AG04449 (cell line): ENCODE results near the gene PPL.
A peak's percentile ranks its signal among the peaks of the same experiment; 100 is the strongest.
"Not testable (repeated sequence)": the region's sequence is repeated elsewhere in the genome, so short reads cannot be mapped to it uniquely, and the experiment has no call there.

ENCODE experiments used
- CTCF ChIA-PET: fragments of 350-600 bp; formaldehyde crosslinking; extraction: SDS; loops from one replicate; lab custom pipeline; 2021; ENCODE audit warnings: antibody characterized with exemption; lab: Yijun Ruan, JAX
- POLR2A ChIA-PET: fragments of 400-600, 350-600 bp; formaldehyde crosslinking; extraction: SDS; loops from one replicate; lab custom pipeline; 2020; ENCODE audit warnings: antibody characterized with exemption, inconsistent platforms; lab: Yijun Ruan, JAX
- DNase-seq: peaks from one replicate; pipeline ENCODE4 v3.0.0-alpha.2; 2010; ENCODE audit warnings: low read depth, low spot score
- H3K4me3 ChIP-seq: 2 replicates; pipeline ENCODE4 v1.5.1; 2011; ENCODE audit warnings: low read depth, mild to moderate bottlenecking, control low read depth, low read length
- CTCF ChIP-seq: IDR thresholded peaks from one replicate; pipeline ENCODE4 v1.5.1; 2011; ENCODE audit warnings: mild to moderate bottlenecking, moderate library complexity, low read length, control low read depth, inconsistent platforms; ENCODE audit not compliant: insufficient read depth; ENCODE audit errors: missing control alignments

Gene PPL

GRCh38 chr16:4958510-4959438 is 21.8 kb upstream of the PPL start:
- no peak for TF ChIP-seq CTCF
- H3K4me3 ChIP-seq = peak overlapping the region; percentile 47
- ChIA-PET CTCF (interaction anchor here (0.7 to 3.3 kb wide), 5 partner anchors 9 to 452 kb away, joined by 3 to 16 read pairs (median 3); partner anchors contain the start of genes DNAAF8, GLYR1 and UBN1), POLR2A (no interaction called here)
- no peak for DNase-seq

GRCh38 chr16:4957720-4958509 is 21.0 kb upstream of the PPL start, which contains the start of gene SEC14L5:
Gene SEC14L5 (plus strand): TSS chr16:4958330. CDS start chr16:4959324, 994 bp downstream.
- DNase-seq = peak; percentile 84
- ChIA-PET POLR2A (no interaction called here), CTCF (interaction anchor here (0.7 to 3.6 kb wide), 6 partner anchors 10 to 451 kb away, joined by 3 to 16 read pairs (median 4); partner anchors contain the start of genes DNAAF8, GLYR1, ROGDI and UBN1)
- H3K4me3 ChIP-seq = peak within 1 kb of the TSS; percentile 59
- no peak for TF ChIP-seq CTCF

- H3K4me3 ChIP-seq = peak overlapping the region; percentile 59
- DNase-seq = no peak
- CTCF ChIA-PET = interaction anchor here (1.1 to 3.9 kb wide), 12 partner anchors 13 to 450 kb away, joined by 4 to 26 read pairs (median 7); partner anchors contain the start of genes GLYR1, NUDT16L1, ROGDI and UBN1
- POLR2A ChIA-PET = no interaction called here
- TF ChIP-seq CTCF = no peak
Observed at GRCh38 chr16:4957420-4957719, 20.4 kb upstream of the PPL start.

- POLR2A ChIA-PET = no interaction called here
- no peak for DNase-seq
- no peak overlapping the region for H3K4me3 ChIP-seq
- TF ChIP-seq CTCF = no peak
- CTCF ChIA-PET = interaction anchor here (1.2 to 3.9 kb wide), 14 partner anchors 8 to 450 kb away, joined by 3 to 26 read pairs (median 6); partner anchors contain the start of genes ANKS3, DNAAF8, GLYR1 and NUDT16L1
Observed at GRCh38 chr16:4954714-4955113, 17.8 kb upstream of the PPL start.

GRCh38 chr16:4951583-4951982 is 14.6 kb upstream of the PPL start:
- DNase-seq, CTCF ChIA-PET, H3K4me3 ChIP-seq, POLR2A ChIA-PET: not testable (repeated sequence)

GRCh38 chr16:4949986-4950385 is 13.0 kb upstream of the PPL start:
- ChIA-PET CTCF (no interaction called here), POLR2A (no interaction called here)
- no peak overlapping the region for H3K4me3 ChIP-seq

More at GRCh38 chr16:4949986-4950385, 13.0 kb upstream of the PPL start:
- no peak for DNase-seq
- no peak for TF ChIP-seq CTCF
